Stimulated activated CD4-positive, alpha-beta T cell treated with anti-CD3 and anti-CD28 coated beads, Interleukin-12 subunit alpha, Interleukin-12 subunit beta, amount 100 ng/mL, for 4 hours (primary cell): ENCODE data around the gene NXN.
"Not testable (repeated sequence)": the region's sequence is repeated elsewhere in the genome, so short reads cannot be mapped to it uniquely, and the experiment has no call there.

Source experiments
- DNase-seq: peaks from one replicate; pipeline ENCODE4 v3.0.0-alpha.2; 2020

The NXN gene

DNA sequence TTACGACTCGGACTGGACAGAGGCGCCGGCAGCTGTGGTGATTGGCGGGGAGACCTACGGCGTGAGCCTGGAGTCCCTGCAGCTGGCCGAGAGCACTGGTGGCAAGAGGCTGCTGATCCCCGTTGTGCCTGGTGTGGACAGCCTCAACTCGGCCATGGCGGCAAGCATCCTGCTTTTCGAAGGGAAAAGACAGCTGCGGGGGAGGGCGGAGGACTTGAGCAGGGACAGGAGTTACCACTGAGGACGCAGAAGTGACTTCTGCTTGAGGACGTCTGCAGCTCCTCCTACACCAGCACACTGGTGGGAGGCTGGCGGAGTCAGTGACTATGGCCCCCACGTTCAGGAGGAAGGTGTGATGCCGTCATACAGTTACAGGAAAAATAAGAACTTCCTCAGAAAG, 187.7 kb downstream of the NXN start:
- DNase-seq = no peak

DNA sequence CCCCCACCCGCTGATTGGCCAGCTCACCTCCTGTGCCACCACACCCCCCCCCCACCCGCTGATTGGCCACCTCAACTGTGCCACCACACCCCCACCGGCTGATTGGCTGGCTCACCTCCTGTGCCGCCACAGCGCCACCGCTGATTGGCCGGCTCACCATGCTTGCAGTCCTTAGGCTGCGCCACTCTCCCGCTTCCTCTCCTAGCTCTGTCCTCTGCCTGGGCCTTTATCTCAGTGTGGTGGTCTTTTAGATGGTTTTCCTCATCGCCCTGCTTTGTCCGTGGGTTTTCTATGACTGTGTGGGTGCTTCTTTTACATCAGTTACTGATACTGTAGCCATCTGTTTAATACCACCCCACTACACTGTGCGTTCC, 188.7 kb downstream of the NXN start:
- DNase-seq = not testable (repeated sequence)

DNA sequence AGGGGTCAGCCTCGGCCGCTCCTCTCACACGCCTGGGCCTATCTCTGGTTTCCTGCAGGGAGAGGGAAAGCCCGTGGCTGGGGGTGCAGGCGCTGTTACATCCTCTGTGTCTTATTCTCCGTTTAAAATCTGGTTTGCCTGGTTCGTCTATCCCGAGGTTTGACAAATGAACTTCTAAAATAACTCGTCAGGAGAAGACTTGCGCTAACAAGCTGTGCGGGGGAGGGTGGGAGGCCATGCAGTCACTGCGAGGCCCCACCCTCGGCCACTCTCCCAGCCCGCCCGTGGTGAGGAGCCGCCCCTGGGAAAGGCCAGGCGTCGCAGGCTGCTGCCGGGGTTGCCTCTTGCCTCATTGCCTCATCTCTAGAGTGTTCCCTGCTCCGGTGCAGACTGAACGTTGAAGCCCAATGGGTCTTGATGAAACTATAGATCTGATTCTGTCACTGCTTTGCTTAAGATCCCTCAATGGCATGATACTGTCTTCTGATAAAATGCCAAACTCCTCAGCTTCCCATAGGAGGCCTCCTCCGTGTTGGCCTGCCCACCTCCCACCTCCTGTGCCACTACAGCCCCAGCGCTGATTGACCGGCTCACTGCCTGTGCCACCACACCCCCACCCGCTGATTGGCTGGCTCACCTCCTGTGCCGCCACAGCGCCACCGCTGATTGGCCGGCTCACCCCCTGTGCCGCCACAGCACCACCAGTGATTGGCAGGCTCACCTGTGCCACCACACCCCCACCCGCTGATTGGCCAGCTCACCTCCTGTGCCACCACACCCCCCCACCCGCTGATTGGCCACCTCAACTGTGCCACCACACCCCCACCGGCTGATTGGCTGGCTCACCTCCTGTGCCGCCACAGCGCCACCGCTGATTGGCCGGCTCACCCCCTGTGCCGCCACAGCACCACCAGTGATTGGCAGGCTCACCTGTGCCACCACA, 189.4 kb downstream of the NXN start:
- DNase-seq = not testable (repeated sequence)

DNA sequence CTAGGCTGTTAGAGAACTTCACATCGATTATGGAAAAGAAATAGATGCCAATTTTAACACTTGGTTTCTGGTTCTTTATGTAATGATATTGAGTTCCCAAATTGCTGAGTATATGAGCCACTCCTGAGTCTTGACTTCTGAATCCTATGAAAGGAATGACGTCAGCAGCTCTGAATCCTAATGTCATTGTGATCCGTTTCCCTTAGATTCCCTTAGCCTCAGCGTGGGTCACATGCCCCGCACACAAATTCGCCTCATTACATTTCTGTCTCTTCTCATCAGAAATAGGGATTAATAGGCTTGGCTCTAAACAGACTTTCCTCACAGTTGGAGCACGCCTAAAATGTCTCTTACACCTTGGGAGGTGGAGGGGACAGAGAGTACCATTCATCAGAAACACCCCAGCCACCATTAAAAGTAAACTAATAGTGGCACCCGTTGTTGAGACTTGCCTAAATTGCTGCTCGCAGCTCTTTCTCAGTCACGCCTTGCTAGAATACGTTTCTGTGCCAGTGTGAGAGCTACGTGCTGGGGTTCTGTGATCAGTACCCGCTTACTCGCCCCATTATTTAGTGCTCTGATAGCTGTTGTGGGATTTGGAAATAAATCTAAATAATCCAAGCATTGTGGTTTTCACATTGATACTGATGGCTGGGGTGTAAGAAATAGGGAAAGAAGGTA, 190.3 kb downstream of the NXN start:
- no peak for DNase-seq

DNA sequence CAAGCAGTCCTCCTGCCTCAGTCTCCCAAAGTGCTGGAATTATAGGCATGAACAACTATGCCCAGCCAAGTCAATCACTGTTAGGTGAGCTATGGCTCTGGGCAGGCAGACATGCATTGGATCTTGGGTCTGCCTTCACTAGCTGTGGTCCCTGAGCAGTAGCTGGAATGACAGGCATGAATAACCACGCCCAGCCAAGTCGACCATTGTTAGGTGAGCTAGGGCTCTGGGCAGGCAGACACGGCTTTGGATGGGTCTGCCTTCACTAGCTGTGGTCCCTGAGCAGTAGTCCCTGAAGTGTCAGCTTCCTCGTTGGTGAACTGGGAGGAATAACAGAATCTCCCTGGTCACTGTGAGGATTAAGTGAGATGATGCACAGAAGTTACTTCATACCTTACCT, 191.0 kb downstream of the NXN start:
- no peak for DNase-seq

DNA sequence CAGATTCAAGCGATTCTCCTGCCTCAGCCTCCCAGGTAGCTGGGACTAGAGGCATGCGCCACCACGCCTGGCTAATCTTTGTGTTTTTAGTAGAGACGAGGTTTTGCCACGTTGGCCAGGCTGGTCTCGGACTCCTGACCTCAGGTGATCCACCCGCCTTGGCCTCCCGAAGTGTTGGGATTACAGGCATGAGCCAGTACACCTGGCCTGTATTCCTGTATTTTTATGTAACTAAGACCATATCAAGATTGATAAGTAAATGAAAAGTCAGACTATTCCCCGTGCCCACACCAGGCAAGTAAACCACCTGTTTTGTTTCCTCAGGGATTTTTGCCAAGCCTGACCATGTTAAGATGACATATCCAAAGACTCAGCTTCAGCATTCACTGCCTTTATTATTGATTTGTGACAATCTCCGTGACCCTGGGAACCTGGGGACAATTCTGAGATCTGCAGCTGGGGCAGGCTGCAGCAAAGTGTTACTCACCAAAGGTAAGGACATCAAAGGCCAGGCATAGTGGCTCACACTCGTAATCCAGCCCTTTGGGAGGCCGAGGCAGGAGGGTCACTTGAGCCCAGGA, 191.8 kb downstream of the NXN start:
- no peak for DNase-seq

DNA sequence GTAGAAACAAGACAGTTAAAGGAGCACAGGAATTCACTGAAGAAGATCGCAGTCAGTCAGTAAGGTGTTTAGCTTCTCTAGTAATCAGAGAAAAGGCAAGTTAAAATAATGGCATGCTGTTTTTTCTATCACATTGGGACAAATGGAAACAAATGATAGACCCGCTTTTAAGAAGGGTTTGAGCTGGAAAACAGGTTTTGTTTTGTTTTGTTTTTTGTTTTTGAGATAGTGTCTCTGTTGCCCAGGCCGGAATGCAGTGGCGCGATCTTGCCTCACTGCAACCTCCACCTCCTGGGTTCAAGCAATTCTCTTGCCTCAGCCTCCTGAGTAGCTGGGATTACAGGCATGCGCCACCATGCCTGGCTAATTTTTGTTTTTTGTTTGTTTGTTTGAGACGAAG, 193.7 kb downstream of the NXN start:
- not testable (repeated sequence) for DNase-seq

DNA sequence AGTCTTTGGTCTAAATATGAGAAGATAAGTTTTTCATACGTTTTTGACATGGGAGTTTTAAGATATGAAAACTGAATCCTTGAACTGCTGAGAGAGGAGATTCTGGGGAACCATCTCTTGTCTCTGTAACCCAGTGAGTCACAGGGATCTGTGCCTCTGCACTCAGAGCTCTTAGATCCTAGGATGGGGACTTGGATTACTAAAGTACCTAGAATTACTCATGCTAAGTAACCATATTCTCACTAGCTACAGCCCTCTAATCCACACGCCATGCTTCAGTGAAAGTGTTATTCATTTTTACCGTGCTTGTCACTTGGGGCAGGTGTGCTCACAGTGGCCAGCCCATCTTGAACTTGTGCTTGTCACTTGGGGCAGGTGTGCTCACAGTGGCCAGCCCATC, 195.4 kb downstream of the NXN start:
- DNase-seq = no peak

DNA sequence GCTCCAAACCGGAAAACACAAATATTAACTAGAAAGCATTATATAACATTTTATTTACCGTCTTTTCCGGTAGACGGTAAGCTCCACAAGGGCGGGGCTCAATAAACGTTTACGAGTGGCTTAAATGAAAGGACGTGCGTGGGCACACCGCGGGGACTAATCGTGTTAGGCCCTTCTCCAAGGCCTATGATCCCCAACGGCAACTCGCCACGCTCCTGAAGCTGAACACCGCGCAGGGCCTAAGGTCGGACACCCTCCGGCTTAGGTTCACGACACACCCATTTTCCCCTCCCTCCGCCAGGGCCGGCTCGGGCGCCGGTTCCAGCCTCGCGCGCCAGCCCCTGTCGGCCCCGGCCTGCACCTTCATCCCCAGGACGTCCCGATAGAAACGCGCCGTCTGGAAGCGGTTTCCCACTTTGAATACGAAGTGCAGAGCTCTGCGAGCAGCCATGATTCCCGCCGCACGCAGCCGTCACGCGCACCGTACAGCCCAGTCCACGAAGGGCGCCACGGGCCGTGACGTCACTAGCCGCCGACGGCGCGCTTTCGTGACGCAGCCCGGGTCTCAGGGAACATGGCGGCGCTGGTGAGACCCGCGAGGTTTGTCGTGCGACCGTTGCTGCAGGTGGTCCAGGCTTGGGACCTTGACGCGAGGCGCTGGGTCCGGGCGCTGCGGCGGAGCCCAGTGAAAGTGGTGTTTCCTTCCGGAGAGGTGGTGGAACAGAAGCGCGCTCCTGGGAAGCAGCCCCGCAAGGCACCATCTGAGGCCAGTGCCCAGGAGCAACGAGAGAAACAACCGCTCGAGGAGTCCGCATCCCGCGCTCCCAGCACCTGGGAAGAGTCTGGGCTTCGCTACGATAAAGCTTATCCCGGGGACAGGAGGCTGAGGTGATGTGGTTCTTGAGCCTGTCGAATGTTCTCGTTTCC, 197.5 kb downstream of the NXN start, which contains the start of the genes GLOD4 and MRM3:
Gene GLOD4, minus strand, starts transcription at position 476 of the 927 bp plus-strand sequence. Its CDS starts 25 bp downstream, at position 451.
Gene MRM3, plus strand, starts transcription at position 549 of the 927 bp plus-strand sequence. Its CDS starts 26 bp downstream, at position 575.
- DNase-seq = peak; percentile 95

DNA sequence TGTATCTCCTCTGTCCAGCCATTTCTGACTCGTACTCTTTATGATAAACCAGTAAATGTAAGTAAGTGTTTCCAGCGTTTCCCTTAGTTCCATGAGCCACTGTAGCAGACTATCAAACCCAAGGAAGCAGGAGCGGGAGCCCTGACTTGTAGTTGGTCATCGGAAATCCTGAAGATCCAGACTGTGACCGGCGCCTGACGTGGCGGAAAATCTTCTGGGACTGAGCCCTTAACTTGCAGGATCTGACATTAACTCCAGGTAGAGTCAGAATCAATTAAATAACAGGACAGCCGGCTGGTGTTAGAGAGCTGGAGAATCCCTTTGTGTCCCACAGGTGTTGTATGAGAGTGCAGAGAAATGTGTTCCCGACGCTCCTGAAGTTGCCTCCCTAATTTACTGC, 201.5 kb downstream of the NXN start:
- no peak for DNase-seq

DNA sequence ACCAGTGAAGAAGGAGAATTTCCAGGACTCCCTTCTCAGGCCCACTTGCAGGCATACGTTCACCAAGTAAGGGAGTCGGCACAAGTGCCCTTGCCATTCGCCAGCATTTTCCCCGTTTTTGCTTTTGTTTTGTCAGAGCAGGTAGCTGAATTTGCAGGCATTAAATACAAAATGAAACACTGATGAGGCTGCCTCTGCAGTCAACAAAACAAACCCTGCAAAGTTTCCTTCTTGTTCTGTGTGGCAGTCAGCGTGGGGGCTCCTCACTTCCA, 205.3 kb downstream of the NXN start:
- DNase-seq = no peak

DNA sequence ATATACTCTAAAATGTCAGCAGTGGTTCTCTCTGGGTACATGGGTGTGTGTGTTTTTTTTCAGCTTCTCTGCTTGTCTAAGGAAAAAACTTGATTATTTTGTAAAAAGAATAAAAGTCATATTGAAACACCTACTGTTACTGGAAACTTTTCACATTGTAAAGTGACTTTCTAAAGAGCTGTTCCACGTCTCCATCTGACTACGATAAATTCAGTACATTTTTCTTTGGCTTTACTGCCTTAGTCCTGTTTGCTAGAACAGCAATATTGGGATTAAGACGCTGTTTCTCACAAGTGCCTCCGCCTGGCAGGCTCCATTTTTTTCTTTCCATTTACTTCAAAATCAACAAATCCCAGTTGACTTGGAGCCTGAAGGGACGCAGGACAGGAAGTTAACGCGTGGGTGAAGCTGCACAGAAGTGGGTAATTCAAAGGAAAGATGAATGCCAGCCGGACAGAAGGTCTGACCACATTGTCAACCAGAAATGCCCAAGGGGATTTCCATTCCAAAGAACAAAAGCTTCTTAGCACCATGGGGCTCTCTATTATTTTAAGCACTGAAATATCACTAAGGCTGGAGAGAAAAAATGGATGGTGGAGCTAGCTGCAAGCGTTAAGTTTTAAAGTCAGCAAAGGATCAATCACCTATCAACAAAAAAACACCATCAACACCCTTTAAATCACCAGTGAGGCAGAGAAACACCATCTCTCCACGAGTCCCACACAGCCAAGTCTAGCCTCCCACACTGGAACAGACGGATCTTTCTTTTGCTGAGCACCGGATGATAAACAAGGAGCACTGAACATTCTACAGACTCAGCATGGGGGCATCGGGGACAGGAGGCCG, 205.9 kb downstream of the NXN start:
- no peak for DNase-seq

DNA sequence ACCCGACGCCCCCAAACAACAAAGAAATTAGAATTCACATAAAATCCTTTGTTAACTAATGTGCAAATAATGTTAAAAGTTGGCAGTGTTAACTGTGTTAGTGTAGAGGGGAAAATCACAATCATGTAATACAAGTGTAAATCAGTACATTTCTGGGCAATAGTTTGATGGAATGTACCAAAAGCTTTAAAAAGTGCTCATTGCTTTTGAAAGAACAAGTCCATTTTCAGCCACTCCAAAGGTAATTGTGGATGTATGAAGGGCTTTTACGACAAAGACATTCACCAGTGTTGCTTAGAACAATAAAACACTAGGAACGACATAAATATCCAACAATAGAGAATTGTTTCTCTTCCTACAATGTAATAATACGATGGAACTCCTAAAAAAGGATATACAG, 206.6 kb downstream of the NXN start:
- no peak for DNase-seq

DNA sequence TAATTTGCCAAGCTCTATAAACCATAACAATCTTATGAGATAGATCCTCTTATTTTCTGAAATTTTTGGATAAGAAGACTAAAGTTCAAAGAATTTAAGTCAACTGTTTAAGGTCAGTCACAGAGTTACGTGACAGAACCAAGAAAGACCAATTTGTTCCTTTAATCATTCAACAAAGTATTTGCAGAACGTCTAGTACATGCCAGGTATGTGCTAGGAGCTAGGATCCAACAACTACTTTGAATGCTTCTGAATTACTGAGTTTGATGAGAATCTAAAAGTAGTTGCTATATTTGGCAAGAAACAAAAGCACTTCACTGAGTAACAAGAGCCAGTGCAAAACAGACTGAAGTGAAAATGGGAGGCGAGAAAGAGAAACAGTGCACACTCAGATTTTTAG, 212.5 kb downstream of the NXN start:
- DNase-seq = no peak

DNA sequence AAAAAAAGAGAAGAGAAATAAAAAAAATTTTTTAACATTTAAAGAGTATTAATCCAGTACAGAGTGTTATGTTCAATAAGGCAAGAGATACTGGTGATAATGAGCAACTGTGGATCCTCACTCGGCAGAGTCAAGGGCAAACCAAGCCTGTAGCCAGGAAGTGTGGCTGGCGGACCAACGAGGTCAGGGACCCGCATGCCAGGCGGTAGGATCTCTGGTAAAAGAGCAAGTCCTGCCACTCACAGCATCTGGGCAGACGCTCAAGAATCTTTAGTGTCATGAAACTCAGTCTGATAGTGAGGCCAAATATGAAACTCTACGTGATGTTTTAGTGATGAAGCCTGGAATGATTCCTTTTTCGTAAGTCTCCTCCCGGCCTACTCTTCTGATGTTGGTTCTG, 219.2 kb downstream of the NXN start:
- DNase-seq = no peak

DNA sequence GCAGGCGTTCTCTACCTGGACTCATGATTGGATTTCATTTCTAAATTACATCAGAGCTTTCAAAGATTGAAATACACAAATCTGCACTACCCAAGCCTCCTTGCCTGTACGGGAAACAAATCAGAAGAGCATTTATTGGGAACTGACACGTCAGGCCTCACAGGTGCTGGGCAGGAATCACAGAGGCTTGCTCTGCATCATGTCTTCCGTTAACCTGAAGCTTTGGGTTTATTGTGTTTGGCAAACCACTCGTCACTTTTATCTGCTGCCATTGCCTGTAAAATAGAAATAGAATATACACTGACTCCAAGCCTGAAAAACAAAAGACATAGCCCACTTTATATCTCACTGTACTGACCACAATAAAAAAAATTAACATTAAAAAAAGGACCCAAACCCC, 219.6 kb downstream of the NXN start:
- DNase-seq = no peak

DNA sequence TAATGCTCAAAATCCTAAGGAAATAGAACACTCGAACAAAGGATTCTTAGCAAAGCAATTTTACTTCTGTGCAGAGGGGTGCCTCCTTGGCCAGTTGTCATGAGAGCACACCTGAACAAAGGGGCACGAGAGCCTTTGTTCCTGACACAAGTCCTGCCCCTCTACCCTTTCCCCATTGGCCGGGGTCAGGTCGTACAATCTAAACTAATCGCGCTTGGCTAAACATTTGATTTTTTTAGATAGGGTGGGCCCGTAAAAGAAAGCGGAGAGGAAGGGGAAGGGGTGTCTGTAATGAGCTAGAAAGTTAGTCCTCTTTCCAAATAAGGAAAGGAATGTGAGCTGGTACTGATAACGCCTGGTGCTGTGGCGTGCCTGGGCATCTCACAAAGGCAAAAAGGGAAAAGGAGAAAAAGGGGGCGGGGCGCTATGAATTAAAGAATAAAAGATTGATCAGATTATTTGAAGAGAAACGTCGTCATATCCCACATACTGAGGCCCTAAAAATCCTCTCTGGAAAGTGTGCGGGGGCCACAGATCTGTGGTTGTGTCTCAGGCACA, 223.5 kb downstream of the NXN start:
- DNase-seq = not testable (repeated sequence)

DNA sequence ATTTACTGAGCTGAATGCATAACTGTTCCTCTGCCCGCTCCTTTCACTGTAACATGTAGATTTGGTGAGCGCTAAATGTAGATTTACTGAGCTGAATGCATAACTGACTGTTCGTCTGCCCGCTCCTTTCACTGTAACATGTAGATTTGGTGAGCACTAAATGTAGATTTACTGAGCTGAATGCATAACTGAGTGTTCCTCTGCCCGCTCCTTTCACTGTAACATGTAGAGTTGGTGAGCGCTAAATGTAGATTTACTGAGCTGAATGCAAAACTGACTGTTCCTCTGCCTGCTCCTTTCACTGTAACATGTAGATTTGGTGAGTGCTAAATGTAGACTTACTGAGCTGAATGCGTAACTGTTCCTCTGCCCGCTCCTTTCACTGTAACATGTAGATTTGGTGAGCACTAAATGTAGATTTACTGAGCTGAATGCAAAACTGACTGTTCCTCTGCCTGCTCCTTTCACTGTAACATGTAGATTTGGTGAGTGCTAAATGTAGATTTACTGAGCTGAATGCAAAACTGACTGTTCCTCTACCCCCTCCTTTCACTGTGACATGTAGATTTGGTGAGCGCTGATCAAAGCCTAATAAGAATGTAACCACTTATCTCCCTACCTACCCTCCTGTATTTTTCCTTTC, 224.1 kb downstream of the NXN start:
- not testable (repeated sequence) for DNase-seq

DNA sequence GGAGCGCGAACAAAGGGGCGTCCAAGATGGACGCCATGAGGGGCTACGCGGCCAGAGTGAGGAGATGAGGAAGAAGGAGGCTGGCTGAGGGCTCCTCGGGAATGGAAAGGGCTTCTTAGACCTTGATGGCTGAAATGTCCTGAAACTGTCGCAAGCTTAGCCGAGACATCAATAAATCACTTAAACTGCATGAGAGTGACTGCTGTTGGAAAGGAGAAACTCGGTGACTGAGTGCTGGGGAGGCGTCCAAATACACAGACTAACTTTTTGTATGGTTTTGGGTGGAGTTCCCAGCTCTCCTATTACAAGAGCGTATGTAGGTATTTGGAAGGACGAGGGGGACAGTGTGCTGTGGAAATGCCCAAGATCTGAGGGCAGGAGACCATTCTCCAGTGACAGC, 226.2 kb downstream of the NXN start:
- DNase-seq = no peak

DNA sequence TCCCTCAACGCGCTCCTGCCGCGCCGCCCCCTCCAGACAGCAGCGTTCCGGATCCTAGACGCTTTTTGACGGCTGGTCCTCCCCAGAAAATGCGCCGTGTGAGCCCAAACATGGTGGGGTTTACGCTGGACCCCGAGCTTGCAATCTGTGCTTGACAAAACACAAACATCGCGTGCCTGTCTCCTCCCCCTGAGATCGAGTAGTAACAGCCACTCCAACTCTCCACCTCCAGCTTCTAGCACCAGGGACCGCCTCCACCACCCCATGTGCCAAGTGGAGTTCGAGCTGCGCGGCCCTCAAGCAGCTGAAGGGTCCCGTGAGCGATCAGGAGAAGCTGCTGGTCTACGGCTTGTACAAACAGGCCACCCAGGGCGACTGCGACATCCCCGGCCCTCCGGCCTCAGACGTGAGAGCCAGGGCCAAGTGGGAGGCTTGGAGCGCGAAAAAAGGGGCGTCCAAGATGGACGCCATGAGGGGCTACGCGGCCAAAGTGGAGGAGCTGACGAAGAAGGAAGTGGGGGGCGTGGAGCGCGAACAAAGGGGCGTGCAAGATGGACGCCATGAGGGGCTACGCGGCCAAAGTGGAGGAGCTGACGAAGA, 226.9 kb downstream of the NXN start:
- DNase-seq = no peak
